Dedifferentiated amniotic fluid mesenchymal stem cell (primary cell): ENCODE data around the gene GUF1.
A peak's percentile ranks its signal among the peaks of the same experiment; 100 is the strongest.
"Not testable (repeated sequence)": the region's sequence is repeated elsewhere in the genome, so short reads cannot be mapped to it uniquely, and the experiment has no call there.

Experiments
- DNase-seq: peaks from one replicate; pipeline ENCODE4 v3.0.0-alpha.2; 2016; ENCODE audit errors: extremely low spot score

GUF1 gene

DNA sequence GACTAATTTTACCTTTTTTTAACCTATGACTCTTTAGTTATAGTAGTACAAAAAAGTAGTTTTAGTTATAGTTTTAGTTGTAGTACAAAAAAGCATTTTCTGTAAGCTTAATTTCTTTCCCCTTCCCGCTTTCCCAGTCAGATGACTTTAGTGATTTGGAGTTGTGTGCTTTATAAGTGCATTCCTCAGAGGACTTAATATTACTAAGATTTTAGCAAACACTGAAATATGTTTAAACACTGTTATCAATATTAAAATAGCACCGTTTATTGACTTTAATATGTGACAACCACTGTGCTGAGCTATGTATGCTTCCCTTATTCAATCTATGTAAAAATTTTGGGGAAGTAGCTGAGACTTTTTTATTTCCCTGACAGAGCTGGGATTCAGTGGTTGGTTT, 22.8 kb downstream of the GUF1 start:
- DNase-seq: no peak

DNA sequence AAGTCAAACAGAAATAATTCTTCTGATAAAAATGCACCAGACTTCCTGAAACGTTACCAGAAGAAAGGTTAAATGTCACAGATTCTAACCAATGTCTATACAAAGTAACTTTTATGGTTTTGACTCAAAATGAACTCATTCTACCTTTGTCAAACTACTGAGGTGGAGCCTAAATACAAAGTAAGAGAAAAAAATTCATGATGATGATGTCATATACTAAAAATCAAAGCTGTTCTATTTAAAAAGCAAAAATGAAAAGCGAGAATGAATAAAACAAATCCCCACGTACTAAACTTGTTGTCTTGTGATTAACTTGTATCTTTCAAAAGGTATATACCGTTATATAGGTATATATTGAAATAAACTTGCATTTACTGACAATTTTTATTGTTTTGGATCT, 26.5 kb downstream of the GUF1 start:
- DNase-seq: no peak

DNA sequence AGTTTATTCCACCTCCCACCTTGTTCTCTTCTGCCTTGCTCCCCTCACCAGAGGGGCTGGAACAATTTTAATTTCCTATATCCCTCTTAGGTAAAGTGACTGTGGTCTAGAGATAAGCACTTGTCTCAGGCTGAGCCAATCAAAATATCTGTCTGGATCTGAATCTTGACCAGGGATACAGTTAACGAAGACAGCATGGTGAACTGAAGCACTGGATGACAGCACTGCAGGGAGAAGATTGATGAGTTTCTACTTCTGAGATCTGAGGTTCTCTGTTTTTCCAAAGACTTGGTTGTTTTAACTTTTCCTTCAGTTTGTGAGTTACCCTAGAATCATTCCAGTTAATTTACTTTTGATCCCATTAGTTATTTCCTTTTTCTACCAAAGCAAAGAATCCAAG, 34.9 kb downstream of the GUF1 start:
- DNase-seq: no peak

DNA sequence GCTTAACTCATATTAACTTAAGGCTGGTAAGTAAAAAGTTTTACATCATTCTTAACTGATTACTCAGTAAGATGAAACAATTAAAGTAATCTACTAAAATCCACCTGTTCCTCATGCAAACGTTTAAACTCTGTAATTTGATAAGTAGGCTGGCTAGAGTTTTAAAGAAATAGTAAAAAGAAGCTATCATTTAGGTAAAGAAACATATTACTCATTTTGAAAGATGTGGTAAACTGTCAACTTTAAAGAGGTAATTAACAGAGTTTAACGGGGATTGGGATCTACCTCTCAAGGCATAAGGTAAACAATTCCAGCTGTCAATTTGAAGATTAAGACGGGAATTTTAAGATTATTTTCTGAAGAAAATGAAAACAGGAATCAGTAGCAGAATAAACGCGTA, 38.4 kb downstream of the GUF1 start:
- no peak for DNase-seq

DNA sequence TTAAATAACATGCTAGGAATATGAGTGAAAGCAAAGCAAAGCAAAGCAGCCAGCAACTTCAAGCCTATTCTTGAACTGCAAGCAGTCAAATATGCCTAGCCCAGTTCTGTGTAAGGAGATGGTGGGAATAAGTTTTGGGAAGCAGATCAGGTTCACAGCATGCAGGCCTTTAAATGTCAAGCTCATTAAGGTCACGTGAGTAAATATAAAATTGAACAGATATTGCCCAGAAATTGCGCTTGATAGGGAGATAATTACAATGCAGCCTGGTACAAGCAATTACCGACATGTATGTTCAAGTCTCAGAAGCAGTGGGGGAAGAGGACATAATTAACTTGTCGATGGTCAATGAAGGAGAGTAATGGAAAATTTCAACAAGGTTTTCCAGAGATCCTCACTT, 42.2 kb downstream of the GUF1 start:
- DNase-seq: no peak

DNA sequence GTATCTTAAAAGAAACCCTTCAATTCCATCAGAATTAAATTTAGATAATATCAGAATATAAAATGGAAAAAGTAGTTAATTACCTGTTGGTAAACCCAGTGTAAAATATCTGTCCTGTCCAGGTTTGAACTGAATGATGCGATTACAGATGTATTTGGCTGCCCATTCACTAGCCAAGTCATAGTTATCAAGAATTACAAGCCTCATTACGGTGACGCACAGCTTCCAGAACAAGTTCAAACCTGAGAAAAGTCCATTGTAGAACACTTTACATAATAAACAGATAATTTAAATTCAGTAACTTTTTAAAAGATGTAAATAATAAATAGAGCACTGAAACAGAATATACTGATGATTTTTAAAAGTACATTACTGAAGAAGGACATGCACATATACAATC, 43.8 kb downstream of the GUF1 start:
- no peak for DNase-seq

DNA sequence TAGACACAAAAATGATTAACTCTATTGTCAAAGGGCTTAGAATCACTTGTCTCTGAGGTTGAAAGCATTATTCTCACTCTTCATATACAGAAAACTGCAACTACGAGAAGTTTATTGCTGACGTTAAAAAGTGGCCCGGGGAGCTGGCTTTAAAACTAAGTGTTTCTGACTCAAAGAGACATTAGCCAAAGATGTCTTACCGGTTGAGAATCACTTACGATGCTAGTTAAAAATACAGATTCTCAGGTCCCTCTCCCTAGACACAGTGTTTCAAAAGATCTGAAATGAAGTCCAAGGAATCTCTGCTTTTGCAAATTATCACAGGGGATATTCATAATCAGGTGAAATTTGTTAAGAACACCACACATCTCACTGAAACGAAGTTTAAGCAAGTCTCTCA, 46.9 kb downstream of the GUF1 start:
- DNase-seq: no peak

DNA sequence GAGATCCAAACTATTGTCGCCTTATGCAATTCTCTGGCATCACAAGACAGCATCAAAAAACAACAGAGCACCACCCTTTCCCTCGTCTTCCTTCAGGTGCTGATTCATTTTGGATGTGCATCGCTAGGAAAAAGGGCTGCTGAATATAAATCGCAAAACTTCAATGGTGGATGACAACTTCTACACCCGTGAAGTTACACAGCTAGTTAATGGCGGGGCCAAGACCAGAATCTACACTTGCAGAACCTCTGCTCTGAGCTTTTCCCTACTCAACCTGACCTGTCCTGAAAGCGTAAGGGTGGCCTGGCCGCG, 47.5 kb downstream of the GUF1 start:
- DNase-seq: peak; percentile 19

DNA sequence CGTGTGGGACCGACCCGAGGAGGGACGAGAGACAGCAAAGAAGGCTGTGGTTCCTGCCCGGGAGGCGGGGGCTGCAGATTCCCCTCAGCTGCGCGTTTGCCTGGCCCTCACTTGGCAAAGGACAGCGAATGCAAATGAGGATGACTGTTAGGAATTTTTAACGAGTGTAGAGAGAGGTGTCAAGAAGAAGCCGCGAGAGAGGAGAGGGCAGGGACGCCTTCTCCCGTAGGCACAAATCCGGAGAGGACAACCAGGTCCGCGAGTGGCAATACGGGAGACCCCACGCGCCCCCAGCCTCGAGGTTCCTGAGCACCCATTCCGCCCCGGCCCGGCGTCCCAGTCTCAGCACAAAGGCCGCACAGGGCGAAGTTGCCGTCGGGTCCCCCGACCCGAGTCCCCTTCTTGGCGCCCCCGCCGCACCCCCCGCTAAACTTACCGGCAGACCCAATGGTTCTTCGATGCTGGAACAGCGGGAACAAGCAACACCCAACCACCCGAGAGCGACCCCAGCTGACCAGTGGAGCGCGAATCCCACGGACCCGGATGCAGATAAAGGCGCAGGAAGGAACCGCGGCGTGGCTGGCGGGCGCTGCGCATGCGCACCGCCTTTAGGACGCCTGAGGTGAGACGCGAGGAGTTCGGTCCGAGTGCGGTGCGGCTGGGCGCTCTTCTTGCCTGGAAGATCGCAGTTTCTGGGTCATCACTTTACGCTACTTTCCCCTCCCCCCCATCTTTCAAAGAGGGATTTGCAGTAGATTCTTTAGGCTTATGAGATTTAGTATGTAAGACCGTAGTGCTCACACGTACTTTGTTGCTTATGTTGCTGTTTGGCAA, 48.0 kb downstream of the GUF1 start, which contains the start of gene GNPDA2:
GNPDA2 (minus strand) TSS at position 519 of the 834 bp plus-strand sequence. CDS start 4,349 bp downstream, outside the sequence.
- peak; percentile 89 for DNase-seq

DNA sequence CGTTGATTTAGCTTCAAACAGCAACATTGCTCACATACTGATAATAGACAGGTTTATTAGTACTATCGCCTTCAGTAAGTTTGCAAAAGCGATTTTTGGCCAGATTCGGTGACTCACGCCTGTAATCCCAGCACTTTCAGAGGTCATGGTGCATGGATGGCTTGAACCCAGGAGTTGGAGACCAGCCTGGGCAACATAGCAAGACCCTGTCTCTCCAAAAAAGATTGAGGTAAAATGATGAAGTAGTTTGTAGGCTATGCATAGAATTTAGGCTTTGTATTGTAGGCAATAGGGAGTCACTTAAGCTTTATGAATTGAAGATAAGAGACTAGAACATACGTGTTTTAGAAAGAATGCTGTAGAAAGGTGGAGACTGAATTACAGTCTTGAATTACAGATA, 49.3 kb downstream of the GUF1 start:
- no peak for DNase-seq

DNA sequence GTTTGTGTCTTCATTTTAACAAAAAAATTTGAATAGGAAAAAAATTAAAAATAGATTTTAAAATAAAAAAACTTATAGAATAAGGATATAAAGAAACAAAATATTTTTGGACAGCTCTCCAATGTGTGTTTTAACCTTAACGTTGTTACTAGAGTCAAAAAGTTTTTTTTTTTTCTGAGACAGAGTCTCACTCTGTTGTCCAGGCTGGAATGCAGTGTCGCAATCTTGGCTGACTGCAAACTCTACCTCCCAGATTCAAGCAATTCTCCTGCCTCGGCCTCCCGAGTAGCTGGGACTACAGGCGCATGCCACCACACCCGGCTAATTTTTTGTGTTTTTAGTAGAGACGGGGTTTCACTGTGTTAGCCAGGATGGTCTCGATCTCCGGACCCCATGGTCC, 50.5 kb downstream of the GUF1 start:
- DNase-seq: not testable (repeated sequence)

DNA sequence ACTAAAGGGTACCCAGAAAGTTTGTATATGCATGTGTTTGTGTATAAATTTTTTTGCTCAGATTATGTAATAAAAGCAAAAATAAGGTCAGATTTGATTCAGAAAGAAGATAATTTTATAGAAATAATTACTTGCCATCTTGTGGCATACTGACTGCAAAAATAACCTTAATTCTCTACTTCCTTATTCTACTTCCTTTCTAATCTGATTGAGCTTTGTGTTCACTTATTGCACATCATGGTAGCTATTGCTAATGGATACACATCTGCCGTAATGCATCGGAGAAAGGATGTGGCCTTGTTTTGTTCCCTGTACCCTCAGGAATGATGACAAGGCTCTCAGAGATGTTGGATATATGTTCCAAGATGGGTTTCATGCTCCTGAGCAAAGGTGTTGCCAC, 58.7 kb downstream of the GUF1 start:
- no peak for DNase-seq

DNA sequence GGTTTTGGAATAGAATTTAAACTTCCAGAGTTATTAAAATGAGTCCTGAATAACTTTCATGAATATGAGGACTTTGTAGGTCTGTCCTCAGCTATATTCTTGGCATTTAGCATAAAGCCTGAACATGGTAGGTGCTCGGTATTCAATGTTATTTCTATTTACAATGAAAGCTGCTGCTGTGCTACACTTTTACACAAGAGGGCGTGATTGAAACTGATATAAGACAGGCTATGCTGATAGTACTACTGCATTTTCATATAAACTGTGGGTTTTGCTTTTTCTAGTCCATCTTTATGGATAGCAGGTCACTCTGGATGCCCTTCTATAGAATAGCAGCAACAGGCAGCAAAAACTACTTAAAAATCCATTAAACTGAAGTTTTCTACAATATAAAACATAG, 60.4 kb downstream of the GUF1 start:
- no peak for DNase-seq

DNA sequence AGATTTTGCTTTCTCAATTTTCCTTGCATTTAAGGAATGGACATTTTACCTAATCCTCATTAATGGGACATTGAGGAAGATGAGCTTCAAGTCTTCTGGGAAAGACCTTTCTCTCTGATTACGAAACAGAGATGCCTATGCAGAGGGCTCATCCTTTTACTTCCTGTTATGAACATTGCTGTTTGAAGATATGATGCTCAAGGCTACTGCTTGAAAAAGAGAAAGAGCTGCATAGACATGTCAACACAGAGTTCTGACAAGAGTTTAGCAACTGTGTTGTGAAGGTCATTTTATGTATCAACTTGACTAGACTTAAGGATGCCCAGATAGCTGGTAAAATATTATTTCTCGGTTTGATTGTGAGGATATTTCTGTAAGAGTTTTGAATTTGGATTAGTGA, 62.0 kb downstream of the GUF1 start:
- DNase-seq: no peak
